ENCODE measurements around the gene STAT3.
"Not testable (repeated sequence)": the region's sequence is repeated elsewhere in the genome, so short reads cannot be mapped to it uniquely, and the experiment has no call there.

STAT3 gene

GRCh38 chr17:42266918-42267766, 121.1 kb downstream of the STAT3 start:
- Histone ChIP-seq H3K9me3 (ENCODE audit: low read length) (no peaks in the 10 kb centered on the region), H3K27me3 (ENCODE audit: control insufficient read depth in 1 of 2, insufficient read depth in 2 of 2, low read length in 2 of 2) (no peaks in the 10 kb centered on the region), H3K27ac (ENCODE audit: low read depth, low read length) (no peak overlapping the region)

GRCh38 chr17:42266462-42266861, 121.8 kb downstream of the STAT3 start:
- Histone ChIP-seq H3K4me1 (ENCODE audit: insufficient read depth, low read length) (peaks cover 28% of the 10 kb centered on the region), H3K4me3 (ENCODE audit: low read depth in 1 of 2, low read length in 2 of 2) (no peak overlapping the region), H3K36me3 (ENCODE audit: insufficient read depth, low read length) (no peaks in the 10 kb centered on the region), H3K27me3 (ENCODE audit: control insufficient read depth in 1 of 2, insufficient read depth in 2 of 2, low read length in 2 of 2) (no peaks in the 10 kb centered on the region), H3K9ac (ENCODE audit: low read length) (no peak overlapping the region), H3K27ac (ENCODE audit: low read depth, low read length) (no peak overlapping the region), H3K9me3 (ENCODE audit: low read length) (no peaks in the 10 kb centered on the region)

More at GRCh38 chr17:42266918-42267766, 121.1 kb downstream of the STAT3 start:
- H3K4me1 ChIP-seq (ENCODE audit: insufficient read depth, low read length): peaks cover 35% of the 10 kb centered on the region
- no peaks in the 10 kb centered on the region for H3K36me3 ChIP-seq (ENCODE audit: insufficient read depth, low read length)
- H3K4me3 ChIP-seq (ENCODE audit: low read depth in 1 of 2, low read length in 2 of 2): no peak overlapping the region
- H3K9ac ChIP-seq (ENCODE audit: low read length): no peak overlapping the region

GRCh38 chr17:42264366-42264765, 123.9 kb downstream of the STAT3 start:
- H3K9ac ChIP-seq (ENCODE audit: low read length); H3K4me3 ChIP-seq (ENCODE audit: low read depth in 1 of 2, low read length in 2 of 2); H3K27me3 ChIP-seq (ENCODE audit: control insufficient read depth in 1 of 2, insufficient read depth in 2 of 2, low read length in 2 of 2); H3K36me3 ChIP-seq (ENCODE audit: insufficient read depth, low read length); H3K27ac ChIP-seq (ENCODE audit: low read depth, low read length); H3K9me3 ChIP-seq (ENCODE audit: low read length): not testable (repeated sequence)
- H3K4me1 ChIP-seq (ENCODE audit: insufficient read depth, low read length): peaks cover 12% of the 10 kb centered on the region
